SK-N-SH treated with all-trans-retinoic acid at 6 μM for 48 hours (cell line): ENCODE results near the gene TANGO6.

Experiments
- ATAC-seq: fragments of 200-7000 bp; cut with Tn5 transposase; 3 replicates; pipeline ENCODE4 v1.9.1; 2020; ENCODE audit warnings: mild to moderate bottlenecking, moderate library complexity
- ARNTL ChIP-seq: fragments of 450-650 bp; formaldehyde crosslinking; IDR thresholded peaks from 2 replicates; pipeline ENCODE4 v1.5.0; 2020; ENCODE audit warnings: low read depth, mild to moderate bottlenecking, moderate library complexity, borderline replicate concordance
- BACH2 ChIP-seq: fragments of 250-450 bp; sonication (Bioruptor Pico); IDR thresholded peaks from 2 replicates; pipeline ENCODE4 v1.9.0; 2021; ENCODE audit warnings: mild to moderate bottlenecking, borderline replicate concordance
- CSDC2 ChIP-seq: fragments of 250-450 bp; sonication (Bioruptor Pico); IDR thresholded peaks from 2 replicates; pipeline ENCODE4 v1.5.0; 2020; ENCODE audit warnings: mild to moderate bottlenecking, moderate library complexity
- ESRRG ChIP-seq: fragments of 250-450 bp; sonication (Bioruptor Pico); IDR thresholded peaks from 2 replicates; pipeline ENCODE4 v1.6.1; 2021; ENCODE audit warnings: mild to moderate bottlenecking
- GLIS3 ChIP-seq: fragments of 250-450 bp; sonication (Bioruptor Pico); IDR thresholded peaks from 2 replicates; pipeline ENCODE4 v1.5.0; 2020; ENCODE audit warnings: mild to moderate bottlenecking, moderate library complexity
- ISL1 ChIP-seq: fragments of 250-450 bp; sonication (Bioruptor Pico); IDR thresholded peaks from 2 replicates; pipeline ENCODE4 v2.1.2; 2022; ENCODE audit warnings: mild to moderate bottlenecking, moderate library complexity
- PPARA ChIP-seq: fragments of 250-450 bp; sonication (Bioruptor Pico); IDR thresholded peaks from 2 replicates; pipeline ENCODE4 v1.5.0; 2020; ENCODE audit warnings: mild to moderate bottlenecking, borderline replicate concordance
- RARB ChIP-seq: fragments of 250-450 bp; sonication (Bioruptor Pico); IDR thresholded peaks from 2 replicates; pipeline ENCODE4 v1.8.0; 2021; ENCODE audit warnings: mild to moderate bottlenecking, moderate library complexity
- TCF4 ChIP-seq: fragments of 250-450 bp; sonication (Bioruptor Pico); IDR thresholded peaks from 2 replicates; pipeline ENCODE4 v1.8.0; 2021; ENCODE audit warnings: mild to moderate bottlenecking, moderate library complexity, borderline replicate concordance
- TOX ChIP-seq: fragments of 250-450 bp; sonication (Bioruptor Pico); IDR thresholded peaks from 2 replicates; pipeline ENCODE4 v1.8.0; 2021; ENCODE audit warnings: mild to moderate bottlenecking, moderate library complexity, borderline replicate concordance
- ZFP3 ChIP-seq: fragments of 250-450 bp; sonication (Bioruptor Pico); IDR thresholded peaks from 2 replicates; pipeline ENCODE4 v1.5.0; 2020; ENCODE audit warnings: mild to moderate bottlenecking, moderate library complexity
- ZFP30 ChIP-seq: fragments of 450-650 bp; formaldehyde crosslinking; IDR thresholded peaks from 2 replicates; pipeline ENCODE4 v1.5.0; 2022; ENCODE audit warnings: mild to moderate bottlenecking, moderate library complexity
- ZNF565 ChIP-seq: fragments of 450-650 bp; formaldehyde crosslinking; conservative IDR thresholded peaks from 2 replicates; pipeline ENCODE4 v1.5.0; 2020; ENCODE audit warnings: low read depth, mild to moderate bottlenecking, moderate library complexity
- ZNF70 ChIP-seq: fragments of 450-650 bp; formaldehyde crosslinking; IDR thresholded peaks from 2 replicates; pipeline ENCODE4 v1.5.0; 2020; ENCODE audit warnings: mild to moderate bottlenecking, moderate library complexity
- ZNF8 ChIP-seq: fragments of 450-650 bp; formaldehyde crosslinking; IDR thresholded peaks from 2 replicates; pipeline ENCODE4 v1.5.0; 2020; ENCODE audit warnings: mild to moderate bottlenecking, moderate library complexity
- TF ChIP-seq, protein P1 (sequence below): fragments of 250-450 bp; sonication (Bioruptor Pico); IDR thresholded peaks from 2 replicates; pipeline ENCODE4 v1.5.1; 2021; ENCODE audit warnings: mild to moderate bottlenecking, moderate library complexity
- TF ChIP-seq, protein P2 (sequence below): fragments of 250-450 bp; sonication (Bioruptor Pico); IDR thresholded peaks from 2 replicates; pipeline ENCODE4 v1.8.0; 2020; ENCODE audit warnings: mild to moderate bottlenecking, moderate library complexity, borderline replicate concordance
- TF ChIP-seq, protein P3 (sequence below): fragments of 250-450 bp; sonication (Bioruptor Pico); IDR thresholded peaks from 2 replicates; pipeline ENCODE4 v1.5.0; 2020; ENCODE audit warnings: mild to moderate bottlenecking, moderate library complexity
- TF ChIP-seq, protein P4 (sequence below): fragments of 250-450 bp; sonication (Bioruptor Pico); IDR thresholded peaks from 2 replicates; pipeline ENCODE4 v1.8.0; 2021; ENCODE audit warnings: low read depth, mild to moderate bottlenecking, moderate library complexity, borderline replicate concordance
- TF ChIP-seq, protein P5 (sequence below): fragments of 250-450 bp; sonication (Bioruptor Pico); IDR thresholded peaks from 2 replicates; pipeline ENCODE4 v1.5.1; 2020; ENCODE audit warnings: low read depth, mild to moderate bottlenecking, moderate library complexity

TANGO6 gene

DNA sequence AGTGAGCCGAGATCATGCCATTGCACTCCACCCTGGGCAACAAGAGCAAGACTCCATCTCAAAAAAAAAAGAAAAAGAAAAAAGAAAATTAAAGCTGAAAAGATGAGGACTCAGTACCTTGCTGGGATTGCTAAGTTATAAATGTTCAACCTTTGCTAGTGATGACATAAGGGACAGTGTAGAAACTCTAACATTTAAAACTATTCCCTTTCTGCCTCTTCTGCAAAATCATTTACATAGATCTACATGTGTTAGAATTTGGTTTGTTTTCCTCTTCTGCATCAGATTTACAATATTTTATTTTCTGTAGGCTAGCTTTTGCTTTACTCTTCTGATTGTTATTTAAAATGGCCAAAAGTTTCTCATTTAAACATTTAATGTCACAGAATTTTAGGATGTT lies 212.6 kb downstream of the TANGO6 start:
- TF ChIP-seq ZNF70 (CRISPR knock-in tag), result no peak
- TF ChIP-seq ZFP3 (CRISPR knock-in tag), result no peak
- TF ChIP-seq CSDC2 (CRISPR knock-in tag), result no peak
- TF ChIP-seq, protein P1, sequence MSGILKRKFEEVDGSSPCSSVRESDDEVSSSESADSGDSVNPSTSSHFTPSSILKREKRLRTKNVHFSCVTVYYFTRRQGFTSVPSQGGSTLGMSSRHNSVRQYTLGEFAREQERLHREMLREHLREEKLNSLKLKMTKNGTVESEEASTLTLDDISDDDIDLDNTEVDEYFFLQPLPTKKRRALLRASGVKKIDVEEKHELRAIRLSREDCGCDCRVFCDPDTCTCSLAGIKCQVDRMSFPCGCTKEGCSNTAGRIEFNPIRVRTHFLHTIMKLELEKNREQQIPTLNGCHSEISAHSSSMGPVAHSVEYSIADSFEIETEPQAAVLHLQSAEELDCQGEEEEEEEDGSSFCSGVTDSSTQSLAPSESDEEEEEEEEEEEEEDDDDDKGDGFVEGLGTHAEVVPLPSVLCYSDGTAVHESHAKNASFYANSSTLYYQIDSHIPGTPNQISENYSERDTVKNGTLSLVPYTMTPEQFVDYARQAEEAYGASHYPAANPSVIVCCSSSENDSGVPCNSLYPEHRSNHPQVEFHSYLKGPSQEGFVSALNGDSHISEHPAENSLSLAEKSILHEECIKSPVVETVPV (CRISPR knock-in tag), result no peak
- TF ChIP-seq ISL1 (CRISPR knock-in tag), result no peak
- TF ChIP-seq ARNTL (CRISPR knock-in tag), result no peak
- TF ChIP-seq, protein P2, sequence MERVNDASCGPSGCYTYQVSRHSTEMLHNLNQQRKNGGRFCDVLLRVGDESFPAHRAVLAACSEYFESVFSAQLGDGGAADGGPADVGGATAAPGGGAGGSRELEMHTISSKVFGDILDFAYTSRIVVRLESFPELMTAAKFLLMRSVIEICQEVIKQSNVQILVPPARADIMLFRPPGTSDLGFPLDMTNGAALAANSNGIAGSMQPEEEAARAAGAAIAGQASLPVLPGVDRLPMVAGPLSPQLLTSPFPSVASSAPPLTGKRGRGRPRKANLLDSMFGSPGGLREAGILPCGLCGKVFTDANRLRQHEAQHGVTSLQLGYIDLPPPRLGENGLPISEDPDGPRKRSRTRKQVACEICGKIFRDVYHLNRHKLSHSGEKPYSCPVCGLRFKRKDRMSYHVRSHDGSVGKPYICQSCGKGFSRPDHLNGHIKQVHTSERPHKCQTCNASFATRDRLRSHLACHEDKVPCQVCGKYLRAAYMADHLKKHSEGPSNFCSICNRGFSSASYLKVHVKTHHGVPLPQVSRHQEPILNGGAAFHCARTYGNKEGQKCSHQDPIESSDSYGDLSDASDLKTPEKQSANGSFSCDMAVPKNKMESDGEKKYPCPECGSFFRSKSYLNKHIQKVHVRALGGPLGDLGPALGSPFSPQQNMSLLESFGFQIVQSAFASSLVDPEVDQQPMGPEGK, result no peak
- TF ChIP-seq, protein P3, sequence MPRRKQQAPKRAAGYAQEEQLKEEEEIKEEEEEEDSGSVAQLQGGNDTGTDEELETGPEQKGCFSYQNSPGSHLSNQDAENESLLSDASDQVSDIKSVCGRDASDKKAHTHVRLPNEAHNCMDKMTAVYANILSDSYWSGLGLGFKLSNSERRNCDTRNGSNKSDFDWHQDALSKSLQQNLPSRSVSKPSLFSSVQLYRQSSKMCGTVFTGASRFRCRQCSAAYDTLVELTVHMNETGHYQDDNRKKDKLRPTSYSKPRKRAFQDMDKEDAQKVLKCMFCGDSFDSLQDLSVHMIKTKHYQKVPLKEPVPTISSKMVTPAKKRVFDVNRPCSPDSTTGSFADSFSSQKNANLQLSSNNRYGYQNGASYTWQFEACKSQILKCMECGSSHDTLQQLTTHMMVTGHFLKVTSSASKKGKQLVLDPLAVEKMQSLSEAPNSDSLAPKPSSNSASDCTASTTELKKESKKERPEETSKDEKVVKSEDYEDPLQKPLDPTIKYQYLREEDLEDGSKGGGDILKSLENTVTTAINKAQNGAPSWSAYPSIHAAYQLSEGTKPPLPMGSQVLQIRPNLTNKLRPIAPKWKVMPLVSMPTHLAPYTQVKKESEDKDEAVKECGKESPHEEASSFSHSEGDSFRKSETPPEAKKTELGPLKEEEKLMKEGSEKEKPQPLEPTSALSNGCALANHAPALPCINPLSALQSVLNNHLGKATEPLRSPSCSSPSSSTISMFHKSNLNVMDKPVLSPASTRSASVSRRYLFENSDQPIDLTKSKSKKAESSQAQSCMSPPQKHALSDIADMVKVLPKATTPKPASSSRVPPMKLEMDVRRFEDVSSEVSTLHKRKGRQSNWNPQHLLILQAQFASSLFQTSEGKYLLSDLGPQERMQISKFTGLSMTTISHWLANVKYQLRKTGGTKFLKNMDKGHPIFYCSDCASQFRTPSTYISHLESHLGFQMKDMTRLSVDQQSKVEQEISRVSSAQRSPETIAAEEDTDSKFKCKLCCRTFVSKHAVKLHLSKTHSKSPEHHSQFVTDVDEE (CRISPR knock-in tag), result no peak
- TF ChIP-seq, protein P4, sequence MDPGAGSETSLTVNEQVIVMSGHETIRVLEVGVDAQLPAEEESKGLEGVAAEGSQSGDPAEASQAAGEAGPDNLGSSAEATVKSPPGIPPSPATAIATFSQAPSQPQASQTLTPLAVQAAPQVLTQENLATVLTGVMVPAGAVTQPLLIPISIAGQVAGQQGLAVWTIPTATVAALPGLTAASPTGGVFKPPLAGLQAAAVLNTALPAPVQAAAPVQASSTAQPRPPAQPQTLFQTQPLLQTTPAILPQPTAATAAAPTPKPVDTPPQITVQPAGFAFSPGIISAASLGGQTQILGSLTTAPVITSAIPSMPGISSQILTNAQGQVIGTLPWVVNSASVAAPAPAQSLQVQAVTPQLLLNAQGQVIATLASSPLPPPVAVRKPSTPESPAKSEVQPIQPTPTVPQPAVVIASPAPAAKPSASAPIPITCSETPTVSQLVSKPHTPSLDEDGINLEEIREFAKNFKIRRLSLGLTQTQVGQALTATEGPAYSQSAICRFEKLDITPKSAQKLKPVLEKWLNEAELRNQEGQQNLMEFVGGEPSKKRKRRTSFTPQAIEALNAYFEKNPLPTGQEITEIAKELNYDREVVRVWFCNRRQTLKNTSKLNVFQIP (CRISPR knock-in tag), result no peak
- TF ChIP-seq ESRRG (CRISPR knock-in tag), result no peak
- no peak for TF ChIP-seq PPARA (CRISPR knock-in tag)
- TF ChIP-seq, protein P5, sequence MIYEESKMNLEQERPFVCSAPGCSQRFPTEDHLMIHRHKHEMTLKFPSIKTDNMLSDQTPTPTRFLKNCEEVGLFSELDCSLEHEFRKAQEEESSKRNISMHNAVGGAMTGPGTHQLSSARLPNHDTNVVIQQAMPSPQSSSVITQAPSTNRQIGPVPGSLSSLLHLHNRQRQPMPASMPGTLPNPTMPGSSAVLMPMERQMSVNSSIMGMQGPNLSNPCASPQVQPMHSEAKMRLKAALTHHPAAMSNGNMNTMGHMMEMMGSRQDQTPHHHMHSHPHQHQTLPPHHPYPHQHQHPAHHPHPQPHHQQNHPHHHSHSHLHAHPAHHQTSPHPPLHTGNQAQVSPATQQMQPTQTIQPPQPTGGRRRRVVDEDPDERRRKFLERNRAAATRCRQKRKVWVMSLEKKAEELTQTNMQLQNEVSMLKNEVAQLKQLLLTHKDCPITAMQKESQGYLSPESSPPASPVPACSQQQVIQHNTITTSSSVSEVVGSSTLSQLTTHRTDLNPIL (CRISPR knock-in tag), result no peak
- no peak for TF ChIP-seq BACH2 (CRISPR knock-in tag)
- no peak for TF ChIP-seq ZNF8 (CRISPR knock-in tag)
- no peak for TF ChIP-seq TCF4 (CRISPR knock-in tag)
- no peak for TF ChIP-seq ZFP30 (CRISPR knock-in tag)
- no peak for TF ChIP-seq RARB (CRISPR knock-in tag)
- no peak for TF ChIP-seq TOX (CRISPR knock-in tag)
- no peak for TF ChIP-seq GLIS3 (CRISPR knock-in tag)

DNA sequence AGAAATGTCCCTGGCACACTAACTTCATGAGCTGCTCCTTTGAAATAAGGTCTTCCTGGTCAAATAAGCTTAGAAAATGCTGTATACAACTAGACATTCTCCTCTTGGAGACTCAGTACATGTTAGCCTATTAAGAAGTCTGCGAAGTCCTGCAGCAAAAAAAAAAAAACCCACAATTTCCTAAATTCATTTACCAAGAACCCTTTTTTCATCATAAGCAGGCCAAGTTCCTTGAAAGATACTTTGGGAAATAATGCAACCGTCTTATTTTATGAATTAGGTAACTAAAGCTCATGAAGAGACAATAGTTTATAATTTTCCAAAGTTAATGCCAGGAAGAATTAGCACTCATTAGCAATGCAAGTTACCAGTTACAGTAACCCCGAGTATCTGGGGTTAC lies 213.1 kb downstream of the TANGO6 start:
- ATAC-seq, result no peak
- TF ChIP-seq CSDC2 (CRISPR knock-in tag) (no peak), BACH2 (CRISPR knock-in tag) (no peak), ZNF565 (no peak), ZNF8 (CRISPR knock-in tag) (no peak), GLIS3 (CRISPR knock-in tag) (no peak), ZFP30 (CRISPR knock-in tag) (no peak)
- TF ChIP-seq, protein P4 (CRISPR knock-in tag), result no peak

More for the DNA sequence above, 212.6 kb downstream of the TANGO6 start:
- no peak for ATAC-seq
